GM19351 (cell line): ENCODE data around the gene GALNTL6.

Experiments used
- ATAC-seq: cut with Tn5 transposase; IDR thresholded peaks from one replicate; pipeline ENCODE4 v1.9.1; 2021; ENCODE audit warnings: mild to moderate bottlenecking, moderate library complexity; ENCODE audit not compliant: unreplicated experiment

GALNTL6 gene

GRCh38 chr4:171876636-171877035 lies 63.4 kb downstream of the GALNTL6 start:
- ATAC-seq: no peak

- ATAC-seq: no peak
Measured at GRCh38 chr4:171880136-171880535, 66.9 kb downstream of the GALNTL6 start.

GRCh38 chr4:171889681-171890080 lies 76.5 kb downstream of the GALNTL6 start:
- no peak for ATAC-seq

- peak; percentile 98 for ATAC-seq
Measured at GRCh38 chr4:171891038-171891437, 77.8 kb downstream of the GALNTL6 start.

- no peak for ATAC-seq
Measured at GRCh38 chr4:171896426-171896825, 83.2 kb downstream of the GALNTL6 start.

- peak; percentile 61 for ATAC-seq
Measured at GRCh38 chr4:171919314-171919713, 106.1 kb downstream of the GALNTL6 start.

GRCh38 chr4:171920901-171921300 lies 107.7 kb downstream of the GALNTL6 start:
- no peak for ATAC-seq

GRCh38 chr4:171924746-171925376 lies 111.7 kb downstream of the GALNTL6 start:
- ATAC-seq: no peak

- ATAC-seq: no peak
Measured at GRCh38 chr4:171928336-171928735, 115.1 kb downstream of the GALNTL6 start.

GRCh38 chr4:171929477-171929876 lies 116.3 kb downstream of the GALNTL6 start:
- no peak for ATAC-seq

- ATAC-seq: no peak
Measured at GRCh38 chr4:171929907-171930306, 116.7 kb downstream of the GALNTL6 start.

GRCh38 chr4:171932238-171932637 lies 119.0 kb downstream of the GALNTL6 start:
- ATAC-seq: no peak

- ATAC-seq: no peak
Measured at GRCh38 chr4:171940656-171941055, 127.5 kb downstream of the GALNTL6 start.

GRCh38 chr4:171947400-171947799 lies 134.2 kb downstream of the GALNTL6 start:
- ATAC-seq: no peak

GRCh38 chr4:171948038-171948437 lies 134.8 kb downstream of the GALNTL6 start:
- ATAC-seq: no peak

GRCh38 chr4:171954650-171955049 lies 141.4 kb downstream of the GALNTL6 start:
- ATAC-seq: no peak

- no peak for ATAC-seq
Measured at GRCh38 chr4:171956678-171957077, 143.5 kb downstream of the GALNTL6 start.

- no peak for ATAC-seq
Measured at GRCh38 chr4:171962110-171962509, 148.9 kb downstream of the GALNTL6 start.

GRCh38 chr4:171966356-171966755 lies 153.2 kb downstream of the GALNTL6 start:
- ATAC-seq: no peak

- no peak for ATAC-seq
Measured at GRCh38 chr4:171978216-171978615, 165.0 kb downstream of the GALNTL6 start.

GRCh38 chr4:171979461-171979860 lies 166.3 kb downstream of the GALNTL6 start:
- no peak for ATAC-seq

GRCh38 chr4:171981185-171981584 lies 168.0 kb downstream of the GALNTL6 start:
- ATAC-seq: no peak
